Nephron (organoid): ENCODE measurements around the gene AKTIP.

Experiments used
- H3K27ac Mint-ChIP-seq, 3 experiments: 2 replicates each; pipeline ENCODE4 v1.8.0; 2020; ENCODE audit warnings: mixed read lengths in 3 of 3, mild to moderate bottlenecking in 2 of 3, moderate library complexity in 1 of 3
- H3K27me3 Mint-ChIP-seq: 2 replicates; pipeline ENCODE4 v1.8.0; 2021; ENCODE audit warnings: low read depth, mild to moderate bottlenecking, moderate library complexity, mixed read lengths
- H3K36me3 Mint-ChIP-seq: 2 replicates; pipeline ENCODE4 v1.8.0; 2020; ENCODE audit warnings: low read depth, mixed read lengths
- H3K4me1 Mint-ChIP-seq: 2 replicates; pipeline ENCODE4 v1.8.0; 2020; ENCODE audit warnings: mixed read lengths
- H3K4me3 Mint-ChIP-seq, 3 experiments: 2 replicates each; pipeline ENCODE4 v1.8.0; 2020; ENCODE audit warnings: mild to moderate bottlenecking in 3 of 3, mixed read lengths in 3 of 3, moderate library complexity in 2 of 3
- H3K9me3 Mint-ChIP-seq: 2 replicates; pipeline ENCODE4 v1.8.0; 2020; ENCODE audit warnings: mixed read lengths
- TF ChIP-seq, protein P1 (sequence below), 3 experiments: fragments of 200-600 bp; sonication (generic); IDR thresholded peaks; one replicate each; pipeline ENCODE4 v1.5.0; 2021; ENCODE audit warnings: antibody characterized with exemption in 3 of 3; ENCODE audit not compliant: unreplicated experiment in 3 of 3

Gene AKTIP

DNA sequence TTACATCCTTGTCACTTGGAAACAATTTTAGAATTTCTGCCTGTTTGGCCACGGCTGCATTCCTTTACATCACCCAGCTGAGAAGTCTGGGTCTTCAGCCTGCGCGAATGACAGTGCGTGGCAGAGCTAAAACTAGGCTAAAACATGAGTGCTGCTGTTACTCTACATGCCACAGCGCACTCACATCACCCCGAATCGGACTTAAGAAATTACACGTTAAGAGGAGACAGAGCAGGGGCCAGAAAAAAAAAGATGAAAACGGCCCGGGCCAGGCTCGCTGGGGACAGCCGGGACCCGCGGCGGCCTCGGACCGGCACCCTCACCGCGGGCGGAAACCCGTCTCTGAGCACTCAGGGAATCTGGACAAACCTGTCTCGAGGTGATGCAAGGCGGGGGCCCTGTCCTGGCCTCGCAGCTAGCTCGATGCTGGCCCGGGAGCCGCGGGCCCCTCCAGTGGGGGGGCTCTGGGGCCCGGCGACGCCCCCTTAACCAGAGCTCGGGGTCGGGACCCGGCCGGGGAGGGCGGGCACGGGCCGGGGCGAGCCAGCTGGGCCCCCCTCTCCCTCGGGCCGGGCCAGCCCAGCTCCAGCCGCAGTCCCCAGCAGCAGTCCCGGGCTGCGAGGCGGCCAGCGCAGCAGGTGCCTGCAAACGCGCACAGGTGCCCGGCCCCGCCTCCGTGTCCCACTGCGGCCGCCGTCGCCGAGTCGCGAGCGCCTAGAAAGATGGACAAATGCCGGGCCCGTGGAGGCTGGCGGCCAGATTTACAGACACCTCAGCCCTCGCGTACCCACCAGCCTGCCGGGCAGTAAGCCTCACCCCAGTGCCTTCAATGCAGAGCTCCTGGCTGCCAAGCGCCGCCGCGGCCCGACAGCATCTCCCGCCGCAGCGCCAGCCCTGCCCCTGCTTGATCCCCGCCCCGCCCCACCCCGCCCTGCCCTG lies at the start of gene AKTIP:
TSS of gene AKTIP (minus strand) at position 879 of the 939 bp plus-strand sequence. CDS start 2,950 bp downstream, outside the sequence.
- peak within 1 kb of the TSS; percentile 89 to 99 (median 96) for H3K4me3 Mint-ChIP-seq

GRCh38 chr16:53549970-53550690 lies 47.1 kb upstream of the AKTIP start:
- TF ChIP-seq, protein P1, sequence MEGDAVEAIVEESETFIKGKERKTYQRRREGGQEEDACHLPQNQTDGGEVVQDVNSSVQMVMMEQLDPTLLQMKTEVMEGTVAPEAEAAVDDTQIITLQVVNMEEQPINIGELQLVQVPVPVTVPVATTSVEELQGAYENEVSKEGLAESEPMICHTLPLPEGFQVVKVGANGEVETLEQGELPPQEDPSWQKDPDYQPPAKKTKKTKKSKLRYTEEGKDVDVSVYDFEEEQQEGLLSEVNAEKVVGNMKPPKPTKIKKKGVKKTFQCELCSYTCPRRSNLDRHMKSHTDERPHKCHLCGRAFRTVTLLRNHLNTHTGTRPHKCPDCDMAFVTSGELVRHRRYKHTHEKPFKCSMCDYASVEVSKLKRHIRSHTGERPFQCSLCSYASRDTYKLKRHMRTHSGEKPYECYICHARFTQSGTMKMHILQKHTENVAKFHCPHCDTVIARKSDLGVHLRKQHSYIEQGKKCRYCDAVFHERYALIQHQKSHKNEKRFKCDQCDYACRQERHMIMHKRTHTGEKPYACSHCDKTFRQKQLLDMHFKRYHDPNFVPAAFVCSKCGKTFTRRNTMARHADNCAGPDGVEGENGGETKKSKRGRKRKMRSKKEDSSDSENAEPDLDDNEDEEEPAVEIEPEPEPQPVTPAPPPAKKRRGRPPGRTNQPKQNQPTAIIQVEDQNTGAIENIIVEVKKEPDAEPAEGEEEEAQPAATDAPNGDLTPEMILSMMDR (IDR thresholded peaks at IDR 0.05; ENCODE audit: unreplicated experiment in 3 of 3), result peak; percentile 69 to 89 (median 80)
- Mint-ChIP-seq H3K27ac (peak overlapping the region in 2 of 3 experiments; percentile 17 to 55), H3K27me3 (peaks cover 49% of the 10 kb centered on the region), H3K4me1 (peaks cover 10% of the 10 kb centered on the region), H3K9me3 (no peaks in the 10 kb centered on the region), H3K4me3 (peak overlapping the region in 1 of 3 experiments; percentile 32), H3K36me3 (no peaks in the 10 kb centered on the region)

More for the DNA sequence above, at the start of gene AKTIP:
- peaks cover 8% of the 10 kb centered on the region for H3K36me3 Mint-ChIP-seq
- H3K27ac Mint-ChIP-seq, result peak within 1 kb of the TSS; percentile 98 to 99 (median 99)
- peaks cover 35% of the 10 kb centered on the region for H3K4me1 Mint-ChIP-seq
- peaks cover 4% of the 10 kb centered on the region for H3K27me3 Mint-ChIP-seq
- TF ChIP-seq, protein P1 (IDR thresholded peaks at IDR 0.05; ENCODE audit: unreplicated experiment in 3 of 3), result no peak
- no peaks in the 10 kb centered on the region for H3K9me3 Mint-ChIP-seq

DNA sequence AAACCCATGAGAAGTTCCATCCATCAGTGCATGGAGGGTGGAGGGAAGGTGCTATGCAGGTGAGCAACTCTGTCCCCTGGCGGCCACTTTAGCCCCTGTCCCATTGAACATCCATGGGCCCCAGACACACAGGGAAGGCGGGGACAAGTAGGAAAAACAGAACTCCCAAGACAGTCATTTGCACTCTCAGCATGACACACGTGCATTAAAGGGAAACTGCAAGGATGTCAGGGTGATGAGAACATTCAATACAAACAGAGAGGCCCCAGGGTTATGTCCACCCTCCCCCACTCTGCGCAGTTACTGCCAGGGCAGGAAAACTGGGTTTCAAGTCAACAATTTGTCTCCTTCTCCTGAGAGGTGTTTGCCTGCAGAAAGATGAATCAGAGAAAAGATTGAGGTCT lies 44.0 kb upstream of the AKTIP start:
- H3K36me3 Mint-ChIP-seq, result no peaks in the 10 kb centered on the region
- H3K27me3 Mint-ChIP-seq, result peaks cover 51% of the 10 kb centered on the region
- TF ChIP-seq, protein P1 (IDR thresholded peaks at IDR 0.05; ENCODE audit: unreplicated experiment in 3 of 3), result peak; percentile 24 to 36 (median 25)
- no peak overlapping the region for H3K27ac Mint-ChIP-seq
- no peak overlapping the region for H3K4me3 Mint-ChIP-seq
- no peaks in the 10 kb centered on the region for H3K9me3 Mint-ChIP-seq
- H3K4me1 Mint-ChIP-seq, result peaks cover 10% of the 10 kb centered on the region

DNA sequence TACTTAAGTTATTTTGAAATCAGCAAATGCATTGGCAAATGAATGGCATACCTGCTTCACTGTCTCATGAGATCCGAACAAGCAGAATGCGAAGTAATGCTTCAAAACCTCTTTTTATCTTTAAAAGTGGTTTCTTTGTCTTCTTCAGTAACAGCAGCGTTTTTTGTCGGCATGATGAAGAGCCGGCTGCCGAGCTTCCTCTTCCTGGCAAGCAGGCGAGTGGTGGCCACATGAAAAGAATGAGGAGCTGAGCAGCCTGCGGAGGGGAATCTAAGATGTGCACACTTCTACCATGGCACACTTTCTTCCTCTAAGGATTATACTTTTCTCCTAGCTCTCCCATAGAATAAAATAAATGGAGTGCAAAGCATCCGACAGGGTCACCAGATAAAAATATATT lies 42.4 kb upstream of the AKTIP start:
- Mint-ChIP-seq H3K36me3 (no peaks in the 10 kb centered on the region), H3K4me1 (peaks cover 5% of the 10 kb centered on the region)
- TF ChIP-seq, protein P1 (IDR thresholded peaks at IDR 0.05; ENCODE audit: unreplicated experiment in 3 of 3), result no peak

DNA sequence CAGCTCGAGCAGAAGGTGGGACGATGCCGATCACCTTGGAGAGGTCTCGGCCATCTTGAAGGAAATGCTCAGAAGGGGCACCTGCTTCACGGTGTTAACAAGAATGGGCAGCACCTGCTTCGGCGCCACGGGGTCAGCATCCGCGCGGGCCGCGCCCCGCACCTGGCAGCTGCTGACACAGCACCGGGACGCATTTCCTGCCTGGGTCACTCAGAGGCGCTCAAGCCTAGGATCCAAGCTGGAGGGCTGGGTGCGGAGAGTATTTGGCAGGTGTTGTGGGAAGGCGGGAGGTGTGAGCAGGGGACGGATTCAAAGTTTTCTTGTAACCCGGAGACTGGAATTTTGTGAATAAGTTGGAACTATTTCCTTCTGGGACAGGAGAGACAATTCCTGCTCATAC lies 39.3 kb upstream of the AKTIP start:
- no peaks in the 10 kb centered on the region for H3K4me1 Mint-ChIP-seq
- no peak overlapping the region for H3K27ac Mint-ChIP-seq
- peaks cover 7% of the 10 kb centered on the region for H3K9me3 Mint-ChIP-seq
- TF ChIP-seq, protein P1 (IDR thresholded peaks at IDR 0.05; ENCODE audit: unreplicated experiment in 3 of 3), result no peak
- peaks cover 4% of the 10 kb centered on the region for H3K36me3 Mint-ChIP-seq
- no peak overlapping the region for H3K4me3 Mint-ChIP-seq
- peaks cover 19% of the 10 kb centered on the region for H3K27me3 Mint-ChIP-seq

More for the DNA sequence above, 42.4 kb upstream of the AKTIP start:
- H3K27me3 Mint-ChIP-seq, result peaks cover 44% of the 10 kb centered on the region
- no peak overlapping the region for H3K4me3 Mint-ChIP-seq
- no peaks in the 10 kb centered on the region for H3K9me3 Mint-ChIP-seq
- H3K27ac Mint-ChIP-seq, result no peak overlapping the region
